HepG2 (cell line): ENCODE measurements around the gene C2orf80. TPM values are rescaled to one million over a fixed set of nuclear protein-coding genes. Genes with fewer than 3 reads are reported as not detected.
A peak's percentile ranks its signal among the peaks of the same experiment; 100 is the strongest.

Experiments used
- ATAC-seq: fragments of 200-7000 bp; cut with Tn5 transposase; 3 replicates; pipeline ENCODE4 v1.9.1; 2020; ENCODE audit warnings: mild to moderate bottlenecking, moderate library complexity
- BruUV-seq: library from RNA; stranded (reverse); fragments of 400-500 nt; replicated peaks from 2 replicates; lab custom pipeline; 2021; lab: Mats Ljungman, UMichigan
- CTCF ChIA-PET: fragments of 300-600 bp; formaldehyde crosslinking; extraction: SDS; loops from one replicate; lab custom pipeline; 2021; ENCODE audit warnings: low total read pairs, inconsistent platforms, low intra/inter-chr PET ratio; lab: Yijun Ruan, JAX
- POLR2A ChIA-PET: fragments of 350-600 bp; sonication (Branson Sonifier 250); formaldehyde crosslinking; loops from one replicate; lab custom pipeline; 2020; ENCODE audit warnings: antibody characterized with exemption, inconsistent platforms; lab: Yijun Ruan, JAX
- DNase-seq: peaks from one replicate; pipeline ENCODE4 v3.0.0-alpha.2; 2015; ENCODE audit warnings: low spot score
- FAIRE-seq: peaks from 3 replicates; lab custom pipeline; 2011; peaks lifted over from hg19 to GRCh38; lab: Jason Lieb, UNC
- H2AFZ ChIP-seq: one replicate; pipeline ENCODE4 v1.6.1; 2011; ENCODE audit warnings: low read length, inconsistent platforms
- H3K27ac ChIP-seq: fragments of 300-600 bp; 3 replicates; pipeline ENCODE4 v1.8.0; 2011; ENCODE audit warnings: mixed run types, mild to moderate bottlenecking, mixed read lengths, low read length, inconsistent platforms; ENCODE audit not compliant: insufficient read depth; ENCODE audit errors: extremely low read length
- H3K27me3 ChIP-seq, 2 experiments: fragments of 200-600 bp in 1 of 2; 2 replicates in 1 of 2; 3 replicates in 1 of 2; pipeline versions ENCODE4 v1.6.0 to v1.8.0; 2011; ENCODE audit warnings: low read length in 2 of 2, mild to moderate bottlenecking in 2 of 2, moderate library complexity in 2 of 2, inconsistent platforms in 1 of 2; ENCODE audit not compliant: insufficient read depth in 2 of 2, control insufficient read depth in 1 of 2
- H3K36me3 ChIP-seq, 2 experiments: fragments of 200-600 bp in 1 of 2; replicated peaks in 1 of 2; 2 replicates in 1 of 2; 3 replicates in 1 of 2; pipeline versions ENCODE4 v1.5.1 to v1.8.0; 2011; ENCODE audit warnings: low read length in 2 of 2, inconsistent platforms in 1 of 2; ENCODE audit not compliant: insufficient read depth in 2 of 2, control insufficient read depth in 1 of 2
- H3K4me1 ChIP-seq: 2 replicates; pipeline ENCODE4 v1.5.1; 2012; ENCODE audit warnings: low read length, inconsistent platforms; ENCODE audit not compliant: insufficient read depth
- H3K4me2 ChIP-seq: 2 replicates; pipeline ENCODE4 v1.6.0; 2011; ENCODE audit warnings: low read depth, low read length, inconsistent platforms
- H3K4me3 ChIP-seq, 3 experiments: fragments of 200-600 bp in 1 of 3; sonication (generic), shearing (Covaris generic) in 1 of 3; replicated peaks in 1 of 3; 2 replicates each; pipeline ENCODE4 v1.5.1; 2011 to 2016; ENCODE audit warnings: low read length in 3 of 3, inconsistent platforms in 2 of 3, low read depth in 2 of 3, mild to moderate bottlenecking in 2 of 3, control low read depth in 1 of 3, mixed read lengths in 1 of 3; ENCODE audit not compliant: insufficient read depth in 1 of 3
- H3K79me2 ChIP-seq: one replicate; pipeline ENCODE4 v1.6.1; 2011; ENCODE audit warnings: low read length, inconsistent platforms; ENCODE audit not compliant: insufficient read depth
- H3K9ac ChIP-seq: 2 replicates; pipeline ENCODE4 v1.6.0; 2011; ENCODE audit warnings: mild to moderate bottlenecking, low read depth, low read length, inconsistent platforms; ENCODE audit not compliant: insufficient read depth
- H3K9me3 ChIP-seq: 2 replicates; pipeline ENCODE4 v1.5.1; 2012; ENCODE audit warnings: mild to moderate bottlenecking, low read length
- H4K20me1 ChIP-seq: 2 replicates; pipeline ENCODE4 v1.6.0; 2011; ENCODE audit warnings: inconsistent platforms, mild to moderate bottlenecking, low read length, moderate library complexity; ENCODE audit not compliant: insufficient read depth
- ARID4A ChIP-seq: sonication (generic); formaldehyde crosslinking; IDR thresholded peaks from 2 replicates; pipeline ENCODE4 v1.5.0; 2020; ENCODE audit warnings: mild to moderate bottlenecking, missing genetic modification reagents, borderline replicate concordance
- DBP ChIP-seq: sonication (generic); formaldehyde crosslinking; IDR thresholded peaks from 2 replicates; pipeline ENCODE4 v1.4.0; 2020; ENCODE audit warnings: missing genetic modification reagents; ENCODE audit errors: not compliant biosample characterization
- DMAP1 ChIP-seq: IDR thresholded peaks from 2 replicates; pipeline ENCODE4 v1.6.1; 2016
- FOSL1 ChIP-seq: sonication (generic); formaldehyde crosslinking; IDR thresholded peaks from 2 replicates; pipeline ENCODE4 v1.9.0; 2021; ENCODE audit warnings: missing genetic modification reagents, borderline replicate concordance
- FOXC1 ChIP-seq: sonication (generic); formaldehyde crosslinking; IDR thresholded peaks from 2 replicates; pipeline ENCODE4 v1.8.0; 2022; ENCODE audit warnings: mild to moderate bottlenecking, missing genetic modification reagents, borderline replicate concordance
- HDAC2 ChIP-seq: sonication (generic); formaldehyde crosslinking; IDR thresholded peaks from 2 replicates; pipeline ENCODE4 v1.4.0; 2020; ENCODE audit warnings: missing genetic modification reagents
- IKZF1 ChIP-seq: fragments of 450-650 bp; IDR thresholded peaks from 2 replicates; pipeline ENCODE4 v1.7.1; 2016
- MEIS2 ChIP-seq: sonication (generic); formaldehyde crosslinking; IDR thresholded peaks from 2 replicates; pipeline ENCODE4 v1.9.0; 2021; ENCODE audit warnings: mild to moderate bottlenecking, missing genetic modification reagents
- ZIK1 ChIP-seq: sonication (generic); formaldehyde crosslinking; IDR thresholded peaks from 2 replicates; pipeline ENCODE4 v1.5.0; 2020; ENCODE audit warnings: mild to moderate bottlenecking, low read depth, missing genetic modification reagents, borderline replicate concordance
- ZNF335 ChIP-seq: sonication (generic); formaldehyde crosslinking; IDR thresholded peaks from 2 replicates; pipeline ENCODE4 v1.4.0; 2020; ENCODE audit warnings: missing genetic modification reagents
- ZNF550 ChIP-seq: sonication (generic); formaldehyde crosslinking; IDR thresholded peaks from 2 replicates; pipeline ENCODE4 v1.4.0; 2020; ENCODE audit warnings: mild to moderate bottlenecking, missing genetic modification reagents, borderline replicate concordance
- ZNF644 ChIP-seq: IDR thresholded peaks from 2 replicates; pipeline ENCODE4 v1.6.1; 2016; ENCODE audit warnings: low read depth
- ZNF672 ChIP-seq: sonication (generic); formaldehyde crosslinking; IDR thresholded peaks from 2 replicates; pipeline ENCODE4 v1.8.1; 2022; ENCODE audit warnings: missing genetic modification reagents
- ZNF713 ChIP-seq: sonication (generic); formaldehyde crosslinking; IDR thresholded peaks from 2 replicates; pipeline ENCODE4 v1.4.0; 2020; ENCODE audit warnings: mild to moderate bottlenecking, missing genetic modification reagents
- WGBS: methylation state at CpG from one replicate; pipeline ENCODE4 v1.1.6; 2017; ENCODE audit warnings: low lambda C conversion rate; 5-methylcytosine and 5-hydroxymethylcytosine counted together
- in situ Hi-C: cut with HindIII; loops from 2 replicates; pipeline ENCODE4 v1.10.0; 2017; ENCODE audit warnings: low pct_unique_long_range_greater_than_20kb; ENCODE audit not compliant: extremely low pct_ligation_motif_present
- intact Hi-C: fragments of 100-400 bp; cut with micrococcal nuclease; formaldehyde crosslinking; loops from one replicate; pipeline ENCODE4 v1.10.0; 2022; ENCODE audit not compliant: unreplicated experiment
- polyA plus RNA-seq, 8 experiments: library from polyadenylated mRNA; depleted of rRNA in 3 of 8; stranded (reverse) in 7 of 8; unstranded in 1 of 8; fragments of >200 nt; fragmentation: Illumina TruSeq in 4 of 8; extraction: Trizol in 4 of 8; gene quantifications; 2 replicates each; pipeline versions ENCODE4 v1.2.1 to v1.2.3, GENCODE V29; 2011 to 2016; ENCODE audit warnings: low read depth in 4 of 8, missing spikeins in 1 of 8, mixed read lengths in 1 of 8; ENCODE audit not compliant: insufficient read depth in 1 of 8
- total RNA-seq, 5 experiments: library from RNA; depleted of rRNA; stranded (reverse); fragments of >200 nt; fragmentation: Illumina TruSeq; extraction: Trizol; gene quantifications; 2 replicates each; pipeline ENCODE4 v1.2.3, GENCODE V29; 2016; ENCODE audit warnings: low read depth in 1 of 5
- TF ChIP-seq, protein P1 (sequence below): IDR thresholded peaks from 2 replicates; pipeline ENCODE4 v1.6.1; 2016; ENCODE audit warnings: mild to moderate bottlenecking
- TF ChIP-seq, protein P2 (sequence below): sonication (generic); formaldehyde crosslinking; IDR thresholded peaks from 2 replicates; pipeline ENCODE4 v1.8.1; 2023; ENCODE audit warnings: mild to moderate bottlenecking, missing genetic modification reagents

The C2orf80 gene
- total and polyA plus RNA-seq, 2 of the 13 experiments (the other 11 are each of a cell fraction or from before 2014, with no cell fraction given), result not detected

- 26% methylated on average over 19 of the region's 19 CpGs for WGBS
- Histone ChIP-seq H3K79me2 (no peaks in the 10 kb centered on the region), H3K9me3 (no peaks in the 10 kb centered on the region), H3K4me3 (peak within 1 kb of the TSS; percentile 46 to 51 (median 46); a peak in 5 of 6 replicates), H2AFZ (peak within 1 kb of the TSS; percentile 56), H4K20me1 (no peaks in the 10 kb centered on the region), H3K27me3 (no peaks in the 10 kb centered on the region), H3K4me1 (peaks cover 33% of the 10 kb centered on the region), H3K9ac (peak within 1 kb of the TSS; percentile 59), H3K36me3 (no peaks in the 10 kb centered on the region), H3K4me2 (peak within 1 kb of the TSS; percentile 82), H3K27ac (peak within 1 kb of the TSS; percentile 71)
- intact Hi-C loops (loop anchor here (1.0 kb wide), 2 partner anchors 13 to 251 kb away; no protein-coding TSS in a partner anchor), in situ Hi-C loops (no loop called here)
- ChIA-PET CTCF (no interaction called here), POLR2A (interaction anchor here (0.9 to 1.4 kb wide), 4 partner anchors 12 to 136 kb away, joined by 5 to 11 read pairs (median 8); partner anchors contain the start of genes IDH1 and PIKFYVE)
- BruUV-seq, result TSS peak; percentile 83
- DNase-seq, result peak; percentile 84
- ATAC-seq, result peak; percentile 94
- peak; percentile 50 for FAIRE-seq
- TF ChIP-seq ZIK1 (no peak), IKZF1 (no peak), ZNF644 (CRISPR knock-in tag) (peak; percentile 72; the same call in 1 of the 2 replicates), FOSL1 (peak; percentile 46; the same call in 1 of the 2 replicates), ZNF335 (CRISPR knock-in tag) (peak; percentile 60), HDAC2 (peak; percentile 83), ZNF713 (CRISPR knock-in tag) (no peak), ZNF550 (CRISPR knock-in tag) (no peak), DMAP1 (CRISPR knock-in tag) (peak; percentile 47; the same call in 1 of the 2 replicates), FOXC1 (CRISPR knock-in tag) (peak; percentile 21; the same call in 1 of the 2 replicates), MEIS2 (no peak), DBP (no peak), ARID4A (CRISPR knock-in tag) (peak; percentile 61; the same call in 1 of the 2 replicates), ZNF672 (CRISPR knock-in tag) (no peak)
- TF ChIP-seq, protein P1, sequence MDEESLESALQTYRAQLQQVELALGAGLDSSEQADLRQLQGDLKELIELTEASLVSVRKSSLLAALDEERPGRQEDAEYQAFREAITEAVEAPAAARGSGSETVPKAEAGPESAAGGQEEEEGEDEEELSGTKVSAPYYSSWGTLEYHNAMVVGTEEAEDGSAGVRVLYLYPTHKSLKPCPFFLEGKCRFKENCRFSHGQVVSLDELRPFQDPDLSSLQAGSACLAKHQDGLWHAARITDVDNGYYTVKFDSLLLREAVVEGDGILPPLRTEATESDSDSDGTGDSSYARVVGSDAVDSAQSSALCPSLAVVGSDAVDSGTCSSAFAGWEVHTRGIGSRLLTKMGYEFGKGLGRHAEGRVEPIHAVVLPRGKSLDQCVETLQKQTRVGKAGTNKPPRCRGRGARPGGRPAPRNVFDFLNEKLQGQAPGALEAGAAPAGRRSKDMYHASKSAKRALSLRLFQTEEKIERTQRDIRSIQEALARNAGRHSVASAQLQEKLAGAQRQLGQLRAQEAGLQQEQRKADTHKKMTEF (CRISPR knock-in tag), result peak; percentile 81
- TF ChIP-seq, protein P2, sequence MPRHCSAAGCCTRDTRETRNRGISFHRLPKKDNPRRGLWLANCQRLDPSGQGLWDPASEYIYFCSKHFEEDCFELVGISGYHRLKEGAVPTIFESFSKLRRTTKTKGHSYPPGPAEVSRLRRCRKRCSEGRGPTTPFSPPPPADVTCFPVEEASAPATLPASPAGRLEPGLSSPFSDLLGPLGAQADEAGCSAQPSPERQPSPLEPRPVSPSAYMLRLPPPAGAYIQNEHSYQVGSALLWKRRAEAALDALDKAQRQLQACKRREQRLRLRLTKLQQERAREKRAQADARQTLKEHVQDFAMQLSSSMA, result no peak
Observed at GRCh38 chr2:208129744-208130711, 59.8 kb downstream of the C2orf80 start, which contains the start of gene CRYGC. CRYGC (minus strand) TSS chr2:208129828; CDS start chr2:208129792, 36 bp downstream.
